ENCODE measurements around the gene RCBTB1.

- TF ChIP-seq, protein P1, sequence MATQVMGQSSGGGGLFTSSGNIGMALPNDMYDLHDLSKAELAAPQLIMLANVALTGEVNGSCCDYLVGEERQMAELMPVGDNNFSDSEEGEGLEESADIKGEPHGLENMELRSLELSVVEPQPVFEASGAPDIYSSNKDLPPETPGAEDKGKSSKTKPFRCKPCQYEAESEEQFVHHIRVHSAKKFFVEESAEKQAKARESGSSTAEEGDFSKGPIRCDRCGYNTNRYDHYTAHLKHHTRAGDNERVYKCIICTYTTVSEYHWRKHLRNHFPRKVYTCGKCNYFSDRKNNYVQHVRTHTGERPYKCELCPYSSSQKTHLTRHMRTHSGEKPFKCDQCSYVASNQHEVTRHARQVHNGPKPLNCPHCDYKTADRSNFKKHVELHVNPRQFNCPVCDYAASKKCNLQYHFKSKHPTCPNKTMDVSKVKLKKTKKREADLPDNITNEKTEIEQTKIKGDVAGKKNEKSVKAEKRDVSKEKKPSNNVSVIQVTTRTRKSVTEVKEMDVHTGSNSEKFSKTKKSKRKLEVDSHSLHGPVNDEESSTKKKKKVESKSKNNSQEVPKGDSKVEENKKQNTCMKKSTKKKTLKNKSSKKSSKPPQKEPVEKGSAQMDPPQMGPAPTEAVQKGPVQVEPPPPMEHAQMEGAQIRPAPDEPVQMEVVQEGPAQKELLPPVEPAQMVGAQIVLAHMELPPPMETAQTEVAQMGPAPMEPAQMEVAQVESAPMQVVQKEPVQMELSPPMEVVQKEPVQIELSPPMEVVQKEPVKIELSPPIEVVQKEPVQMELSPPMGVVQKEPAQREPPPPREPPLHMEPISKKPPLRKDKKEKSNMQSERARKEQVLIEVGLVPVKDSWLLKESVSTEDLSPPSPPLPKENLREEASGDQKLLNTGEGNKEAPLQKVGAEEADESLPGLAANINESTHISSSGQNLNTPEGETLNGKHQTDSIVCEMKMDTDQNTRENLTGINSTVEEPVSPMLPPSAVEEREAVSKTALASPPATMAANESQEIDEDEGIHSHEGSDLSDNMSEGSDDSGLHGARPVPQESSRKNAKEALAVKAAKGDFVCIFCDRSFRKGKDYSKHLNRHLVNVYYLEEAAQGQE (IDR thresholded peaks at IDR 0.05; ENCODE audit: low read depth, low read length), result no peak
- TF ChIP-seq EGR1 (IDR thresholded peaks at IDR 0.05; ENCODE audit: borderline replicate concordance in 1 of 2, low read depth in 2 of 2, low read length in 2 of 2), result no peak
- TF ChIP-seq, protein P2, sequence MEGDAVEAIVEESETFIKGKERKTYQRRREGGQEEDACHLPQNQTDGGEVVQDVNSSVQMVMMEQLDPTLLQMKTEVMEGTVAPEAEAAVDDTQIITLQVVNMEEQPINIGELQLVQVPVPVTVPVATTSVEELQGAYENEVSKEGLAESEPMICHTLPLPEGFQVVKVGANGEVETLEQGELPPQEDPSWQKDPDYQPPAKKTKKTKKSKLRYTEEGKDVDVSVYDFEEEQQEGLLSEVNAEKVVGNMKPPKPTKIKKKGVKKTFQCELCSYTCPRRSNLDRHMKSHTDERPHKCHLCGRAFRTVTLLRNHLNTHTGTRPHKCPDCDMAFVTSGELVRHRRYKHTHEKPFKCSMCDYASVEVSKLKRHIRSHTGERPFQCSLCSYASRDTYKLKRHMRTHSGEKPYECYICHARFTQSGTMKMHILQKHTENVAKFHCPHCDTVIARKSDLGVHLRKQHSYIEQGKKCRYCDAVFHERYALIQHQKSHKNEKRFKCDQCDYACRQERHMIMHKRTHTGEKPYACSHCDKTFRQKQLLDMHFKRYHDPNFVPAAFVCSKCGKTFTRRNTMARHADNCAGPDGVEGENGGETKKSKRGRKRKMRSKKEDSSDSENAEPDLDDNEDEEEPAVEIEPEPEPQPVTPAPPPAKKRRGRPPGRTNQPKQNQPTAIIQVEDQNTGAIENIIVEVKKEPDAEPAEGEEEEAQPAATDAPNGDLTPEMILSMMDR (IDR thresholded peaks at IDR 0.05 in 2 of 3, conservative IDR thresholded peaks at IDR 0.05 in 1 of 3; ENCODE audit: control insufficient read depth in 2 of 3, extremely low read depth in 1 of 3, insufficient read depth in 1 of 3, low read depth in 3 of 3, low read length in 3 of 3), result no peak
- TF ChIP-seq POLR2AphosphoS5 (IDR thresholded peaks at IDR 0.05; ENCODE audit: low read length), result no peak
- no peak for TF ChIP-seq YY1 (IDR thresholded peaks at IDR 0.05; ENCODE audit: low read depth, low read length)
- no peak for TF ChIP-seq TAF1 (IDR thresholded peaks at IDR 0.05; ENCODE audit: borderline replicate concordance, low read depth, low read length)
- no peak for TF ChIP-seq ELK1 (IDR thresholded peaks at IDR 0.05; ENCODE audit: low read depth, low read length)
- no peak for TF ChIP-seq STAT1 (conservative IDR thresholded peaks at IDR 0.05)
These were observed 44.6 kb upstream of the RCBTB1 start for GRCh38 chr13:49629947-49630346.

Measured in GM12878 (cell line).